Psoas muscle (tissue), 8 donors: ENCODE data around the gene MBLAC2. TPM values are rescaled to one million over a fixed set of nuclear protein-coding genes. Genes with fewer than 3 reads are reported as not detected.

Experiments used
- ATAC-seq, 4 donors: fragments of 200-7000 bp; cut with Tn5 transposase; one replicate each; pipeline ENCODE4 v1.9.1; 2020; ENCODE audit warnings: moderate library complexity in 3 of 4, mild to moderate bottlenecking in 2 of 4
- DNase-seq, 2 donors: peaks; one replicate each; pipeline ENCODE4 v3.0.0-alpha.2; 2020
- H3K27ac ChIP-seq: fragments of 200-600 bp; one replicate; pipeline ENCODE4 v1.8.0; 2022
- H3K27me3 ChIP-seq, 3 donors: fragments of 200-600 bp in 1 of 3; one replicate each; pipeline versions ENCODE4 v1.6.1 to v1.8.0; 2013 to 2022; ENCODE audit warnings: low read length in 2 of 3, mild to moderate bottlenecking in 2 of 3, moderate library complexity in 1 of 3; ENCODE audit not compliant: insufficient read depth in 3 of 3
- H3K36me3 ChIP-seq, 2 donors: fragments of 200-600 bp in 1 of 2; one replicate each; pipeline versions ENCODE4 v1.6.1 to v1.8.0; 2013 to 2022; ENCODE audit warnings: low read depth in 1 of 2, mild to moderate bottlenecking in 1 of 2, moderate library complexity in 1 of 2; ENCODE audit not compliant: insufficient read depth in 1 of 2
- H3K4me1 ChIP-seq: fragments of 200-600 bp; one replicate; pipeline ENCODE4 v1.8.0; 2022
- H3K4me3 ChIP-seq: fragments of 200-600 bp; one replicate; pipeline ENCODE4 v1.8.0; 2022; ENCODE audit warnings: mild to moderate bottlenecking
- H3K9me3 ChIP-seq: fragments of 200-600 bp; one replicate; pipeline ENCODE4 v1.8.0; 2022
- WGBS, 3 donors: extraction: QIAGEN DNeasy Blood & Tissue Kit; methylation state at CpG; one replicate each; pipeline versions ENCODE4 v1.1.6 to v1.1.7; 2013; 5-methylcytosine and 5-hydroxymethylcytosine counted together
- intact Hi-C, 2 donors: fragments of 100-400 bp; cut with DNase I; formaldehyde crosslinking; loops; one replicate each; pipeline versions ENCODE4 v1.11.0 to v1.14.2; 2022
- polyA plus RNA-seq, 3 donors: library from polyadenylated mRNA; stranded (reverse); fragments of 200-250 nt; gene quantifications; one replicate each; pipeline ENCODE4 v1.2.3, GENCODE V29; 2013
- total RNA-seq, 4 donors: library from RNA; stranded (reverse); fragmentation: NEBNext Ultra II Directional in 2 of 4; extraction: Animal tissue kit (Norgen Biotek cat#: 25700) in 2 of 4; gene quantifications; one replicate each; pipeline versions ENCODE4 v1.2.1 to v1.2.4, GENCODE V29; 2021 to 2023
- TF ChIP-seq, protein P1 (sequence below): fragments of 200-600 bp; IDR thresholded peaks from one replicate; pipeline ENCODE4 v1.8.0; 2022; ENCODE audit warnings: antibody characterized with exemption
- donor health status: healthy with polysubstance abuse.
- donor health status: DM: no; HTN: no; CAD: no; lungs with moderate emphysema.
- donor health status: Bipolar disorder and iron deficiency.
- donor health status: healthy.
- donor health status: DM: yes; HTN: yes; CAD: no.
- donor health status: DM: no; HTN: no; CAD: no.
- donor health status: DM: no; HTN: no; CAD: no.
- donor health status: DM: yes; HTN: yes; CAD: no.

MBLAC2 gene
- total and polyA plus RNA-seq, 7 donors, result 1.2 to 4.1 (median 2.5) TPM

DNA sequence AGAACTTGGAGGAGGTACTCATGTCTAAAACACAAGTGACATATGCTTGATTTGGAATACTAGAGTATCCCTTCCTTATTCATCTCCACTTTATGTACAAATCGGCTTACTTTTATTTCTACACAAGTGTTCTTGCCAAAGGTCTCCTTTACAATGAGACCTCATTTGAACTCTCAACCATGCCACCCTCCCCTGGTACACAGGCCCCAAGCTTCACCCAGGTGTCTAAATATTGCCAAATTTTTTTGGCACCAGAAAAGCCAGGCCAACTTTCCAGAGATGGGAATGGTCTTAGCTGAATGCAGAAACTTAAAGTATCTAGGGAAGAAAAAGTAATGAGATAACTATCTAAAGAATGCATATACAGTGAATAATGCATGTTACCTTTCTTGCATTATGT, 35.9 kb upstream of the MBLAC2 start:
- Histone ChIP-seq H3K27ac (no peak overlapping the region), H3K4me1 (no peaks in the 10 kb centered on the region), H3K36me3 (peaks cover 0 to 3% of the 10 kb centered on the region in 2 donors), H3K4me3 (no peak overlapping the region), H3K27me3 (no peaks in the 10 kb centered on the region), H3K9me3 (no peaks in the 10 kb centered on the region)
- no peak for ATAC-seq
- intact Hi-C loops, result no loop called here
- no peak for DNase-seq
- TF ChIP-seq, protein P1, sequence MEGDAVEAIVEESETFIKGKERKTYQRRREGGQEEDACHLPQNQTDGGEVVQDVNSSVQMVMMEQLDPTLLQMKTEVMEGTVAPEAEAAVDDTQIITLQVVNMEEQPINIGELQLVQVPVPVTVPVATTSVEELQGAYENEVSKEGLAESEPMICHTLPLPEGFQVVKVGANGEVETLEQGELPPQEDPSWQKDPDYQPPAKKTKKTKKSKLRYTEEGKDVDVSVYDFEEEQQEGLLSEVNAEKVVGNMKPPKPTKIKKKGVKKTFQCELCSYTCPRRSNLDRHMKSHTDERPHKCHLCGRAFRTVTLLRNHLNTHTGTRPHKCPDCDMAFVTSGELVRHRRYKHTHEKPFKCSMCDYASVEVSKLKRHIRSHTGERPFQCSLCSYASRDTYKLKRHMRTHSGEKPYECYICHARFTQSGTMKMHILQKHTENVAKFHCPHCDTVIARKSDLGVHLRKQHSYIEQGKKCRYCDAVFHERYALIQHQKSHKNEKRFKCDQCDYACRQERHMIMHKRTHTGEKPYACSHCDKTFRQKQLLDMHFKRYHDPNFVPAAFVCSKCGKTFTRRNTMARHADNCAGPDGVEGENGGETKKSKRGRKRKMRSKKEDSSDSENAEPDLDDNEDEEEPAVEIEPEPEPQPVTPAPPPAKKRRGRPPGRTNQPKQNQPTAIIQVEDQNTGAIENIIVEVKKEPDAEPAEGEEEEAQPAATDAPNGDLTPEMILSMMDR, result no peak
- 95 to 100% (median 100%) methylated on average over 1 of the region's 1 CpG for WGBS, 3 donors

DNA sequence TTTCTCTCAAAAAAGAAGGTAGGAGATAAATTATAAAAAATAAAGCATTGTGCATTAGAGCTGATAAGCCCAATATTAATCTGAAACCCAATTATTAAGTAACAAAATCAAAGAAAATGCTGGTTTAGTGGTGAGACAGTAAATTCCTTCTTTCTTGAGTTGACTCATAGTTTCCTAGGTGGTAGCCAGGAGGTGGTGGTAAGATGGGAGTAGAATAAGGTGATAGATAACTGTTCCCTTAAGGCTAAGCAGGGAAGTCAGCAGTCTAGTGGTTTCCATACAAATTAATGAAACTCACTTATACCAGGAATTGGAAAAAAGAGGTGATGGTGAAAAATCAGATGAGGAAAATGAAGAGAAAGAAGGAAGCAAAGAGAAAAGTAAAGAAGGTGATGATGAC, 31.6 kb upstream of the MBLAC2 start:
- no peaks in the 10 kb centered on the region for H3K27me3 ChIP-seq
- intact Hi-C loops, result no loop called here
- no peak overlapping the region for H3K4me3 ChIP-seq
- no peaks in the 10 kb centered on the region for H3K9me3 ChIP-seq
- no peak overlapping the region for H3K27ac ChIP-seq
- H3K4me1 ChIP-seq, result no peaks in the 10 kb centered on the region
- DNase-seq (no peak), ATAC-seq (no peak)
- TF ChIP-seq, protein P1, result no peak
- no peaks in the 10 kb centered on the region for H3K36me3 ChIP-seq

DNA sequence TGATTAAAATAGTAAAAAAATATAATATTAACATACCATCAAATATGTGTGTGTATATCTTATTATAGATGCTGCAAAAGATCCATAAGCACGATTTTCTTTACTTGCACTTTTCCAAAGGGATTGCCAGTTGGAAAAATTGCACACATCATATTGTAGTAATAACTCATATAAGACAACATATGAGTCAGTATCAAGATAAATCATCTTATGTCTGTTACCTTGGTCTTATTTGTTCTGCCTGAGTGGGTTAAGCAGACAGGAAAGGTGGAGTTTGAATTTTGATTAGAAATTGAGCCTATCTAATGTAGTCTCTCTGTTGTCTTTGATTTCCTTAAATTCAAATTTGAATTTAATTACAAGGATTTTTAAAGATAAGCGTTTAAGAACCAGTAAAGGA, 30.2 kb upstream of the MBLAC2 start:
- WGBS, 3 donors, result 86 to 95% (median 92%) methylated on average over 2 of the region's 2 CpGs
- no peak overlapping the region for H3K27ac ChIP-seq

DNA sequence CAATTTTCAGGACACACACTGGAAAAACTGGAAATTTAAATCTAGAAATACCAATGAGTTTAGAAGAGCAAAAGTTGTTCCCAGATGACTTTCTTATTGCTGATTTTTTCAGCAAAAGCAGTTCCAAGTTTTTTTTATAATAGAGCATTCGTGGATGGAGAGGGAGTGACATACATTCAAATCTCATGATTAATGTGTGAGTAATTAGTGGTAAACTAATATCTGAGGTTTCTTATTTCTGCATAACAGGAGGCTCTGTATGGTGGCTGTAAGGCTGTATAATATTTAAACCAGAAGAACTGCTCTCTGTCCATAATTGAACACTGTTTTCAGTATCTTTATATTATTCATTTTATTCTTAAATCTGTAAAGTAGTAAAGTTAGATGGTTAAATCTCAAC, 29.0 kb upstream of the MBLAC2 start:
- no peaks in the 10 kb centered on the region for H3K27me3 ChIP-seq
- no peaks in the 10 kb centered on the region for H3K4me1 ChIP-seq
- H3K27ac ChIP-seq, result no peak overlapping the region
- DNase-seq (no peak), ATAC-seq (no peak)
- TF ChIP-seq, protein P1, result no peak
- 73 to 78% (median 77%) methylated on average over 1 of the region's 1 CpG for WGBS, 3 donors
- H3K9me3 ChIP-seq, result no peaks in the 10 kb centered on the region
- no peak overlapping the region for H3K4me3 ChIP-seq
- intact Hi-C loops, result no loop called here
- H3K36me3 ChIP-seq, result no peaks in the 10 kb centered on the region

More for the DNA sequence above, 30.2 kb upstream of the MBLAC2 start:
- ATAC-seq (no peak), DNase-seq (no peak)
- Histone ChIP-seq H3K9me3 (no peaks in the 10 kb centered on the region), H3K36me3 (no peaks in the 10 kb centered on the region), H3K4me1 (no peaks in the 10 kb centered on the region), H3K4me3 (no peak overlapping the region), H3K27me3 (no peaks in the 10 kb centered on the region)
- intact Hi-C loops, result no loop called here
- TF ChIP-seq, protein P1, result no peak

DNA sequence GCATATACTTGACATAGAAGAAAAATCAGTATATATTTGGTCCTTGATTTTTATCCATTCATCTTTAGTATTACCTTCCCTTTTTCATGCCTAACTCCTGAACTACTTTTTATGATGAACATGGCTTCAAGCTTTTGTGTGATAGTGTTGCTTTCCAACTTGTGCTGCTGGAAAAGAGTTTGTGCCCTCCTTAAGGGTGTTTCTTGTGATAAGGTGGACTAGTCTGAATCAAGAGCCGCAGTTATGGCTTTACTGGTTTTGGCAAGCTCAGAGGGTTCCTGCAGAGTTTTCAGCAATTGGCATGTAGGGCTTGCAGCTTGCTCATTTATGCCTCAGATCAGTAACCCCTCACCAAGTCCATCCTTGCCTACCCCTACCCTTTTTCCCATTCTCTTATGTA, 20.6 kb upstream of the MBLAC2 start:
- ATAC-seq, result no peak
- H3K4me3 ChIP-seq, result no peak overlapping the region
- H3K9me3 ChIP-seq, result peaks cover 5% of the 10 kb centered on the region
- WGBS, 3 donors, result 91 to 94% (median 93%) methylated on average over 1 of the region's 1 CpG
- no peaks in the 10 kb centered on the region for H3K36me3 ChIP-seq
- intact Hi-C loops, result no loop called here
- no peaks in the 10 kb centered on the region for H3K27me3 ChIP-seq
- H3K27ac ChIP-seq, result no peak overlapping the region
- no peaks in the 10 kb centered on the region for H3K4me1 ChIP-seq
- TF ChIP-seq, protein P1, result no peak
- no peak for DNase-seq
